ENCODE results near the gene CA7.

GRCh38 chr16:66844342-66845079 is at the start of gene CA7:
- no peak for TF ChIP-seq CTCF (IDR thresholded peaks at IDR 0.05; ENCODE audit: borderline replicate concordance, extremely low read depth, low read length, poor library complexity, severe bottlenecking)
- TF ChIP-seq EZH2 (IDR thresholded peaks at IDR 0.05; ENCODE audit: borderline replicate concordance, low read depth, low read length, severe bottlenecking): no peak

Measured in DND-41 (cell line).